A549 (cell line): Measurements from ENCODE around the gene PRKN. TPM values are rescaled to one million over a fixed set of nuclear protein-coding genes. Genes with fewer than 3 reads are reported as not detected.

ENCODE experiments used
- ATAC-seq, 2 experiments: fragments of 200-7000 bp in 1 of 2; fragments of >200 bp in 1 of 2; cut with Nextera tagmentation in 1 of 2; cut with Tn5 transposase in 1 of 2; 3 replicates each; pipeline versions ENCODE4 v1.8.0 to v1.9.1; 2018 to 2020; ENCODE audit warnings: mild to moderate bottlenecking in 1 of 2, moderate library complexity in 1 of 2
- CTCF ChIA-PET: fragments of 300-600 bp; sonication (Branson Sonifier 250); formaldehyde crosslinking; extraction: SDS; loops from one replicate; lab custom pipeline; 2021; ENCODE audit warnings: antibody characterized with exemption, inconsistent platforms; lab: Yijun Ruan, JAX
- POLR2A ChIA-PET: fragments of 350-600 bp; formaldehyde crosslinking; extraction: SDS; loops from one replicate; lab custom pipeline; 2021; ENCODE audit warnings: antibody characterized with exemption, inconsistent platforms; lab: Yijun Ruan, JAX
- DNase-seq, 2 experiments: peaks; one replicate each; pipeline versions ENCODE4 v3.0.0 to v3.0.0-alpha.2; 2011 to 2016; ENCODE audit warnings: low read depth in 1 of 2, low spot score in 1 of 2
- FAIRE-seq: peaks from 2 replicates; lab custom pipeline; 2011; peaks lifted over from hg19 to GRCh38; lab: Jason Lieb, UNC
- H3K27ac ChIP-seq, 2 experiments: fragments of >200 bp; sonication (Bioruptor Twin); formaldehyde crosslinking; 3 replicates each; pipeline ENCODE4 v1.5.1; 2016 to 2017
- H3K4me1 ChIP-seq: fragments of >200 bp; sonication (Bioruptor Twin); formaldehyde crosslinking; 3 replicates; pipeline ENCODE4 v1.6.1; 2016
- H3K4me2 ChIP-seq: fragments of >200 bp; sonication (Bioruptor Twin); formaldehyde crosslinking; 3 replicates; pipeline ENCODE4 v1.6.1; 2016
- H3K4me3 ChIP-seq: fragments of >200 bp; sonication (Bioruptor Twin); formaldehyde crosslinking; 3 replicates; pipeline ENCODE4 v1.5.1; 2016
- H3K9me3 ChIP-seq: fragments of >200 bp; sonication (Bioruptor Twin); formaldehyde crosslinking; 3 replicates; pipeline ENCODE4 v1.6.1; 2016
- BHLHE40 ChIP-seq: IDR thresholded peaks from 2 replicates; pipeline ENCODE4 v1.6.1; 2012; ENCODE audit warnings: low read depth, low read length, inconsistent platforms
- CEBPB ChIP-seq, 2 experiments: fragments of >200 bp in 1 of 2; sonication (Bioruptor Twin) in 1 of 2; formaldehyde crosslinking in 1 of 2; IDR thresholded peaks; 2 replicates each; pipeline ENCODE4 v1.6.1; 2012 to 2016
- CTCF ChIP-seq: fragments of >200 bp; sonication (Bioruptor Twin); formaldehyde crosslinking; IDR thresholded peaks from 3 replicates; pipeline ENCODE4 v1.5.1; 2016
- EHF ChIP-seq: fragments of 250-450 bp; sonication (Bioruptor Pico); IDR thresholded peaks from 2 replicates; pipeline ENCODE4 v1.5.0; 2020; ENCODE audit warnings: mild to moderate bottlenecking
- EP300 ChIP-seq, 2 experiments: fragments of >200 bp; sonication (Bioruptor Twin); formaldehyde crosslinking; IDR thresholded peaks; 2 replicates in 1 of 2; 3 replicates in 1 of 2; pipeline ENCODE4 v1.6.1; 2016 to 2017
- FOSB ChIP-seq: fragments of 250-450 bp; sonication (Bioruptor Pico); IDR thresholded peaks from 2 replicates; pipeline ENCODE4 v1.5.0; 2020; ENCODE audit warnings: mild to moderate bottlenecking, moderate library complexity
- HDAC2 ChIP-seq: fragments of 200-600 bp; sonication (generic); IDR thresholded peaks from 2 replicates; pipeline ENCODE4 v1.6.1; 2016
- HOXB5 ChIP-seq: fragments of 250-450 bp; sonication (Bioruptor Pico); IDR thresholded peaks from 2 replicates; pipeline ENCODE4 v1.5.0; 2020; ENCODE audit warnings: mild to moderate bottlenecking, moderate library complexity
- JUN ChIP-seq, 2 experiments: fragments of >200 bp; sonication (Bioruptor Twin); formaldehyde crosslinking; IDR thresholded peaks; 2 replicates in 1 of 2; 3 replicates in 1 of 2; pipeline ENCODE4 v1.6.1; 2016 to 2017
- JUNB ChIP-seq: fragments of >200 bp; sonication (Bioruptor Twin); formaldehyde crosslinking; IDR thresholded peaks from 2 replicates; pipeline ENCODE4 v1.6.1; 2016
- KDM1A ChIP-seq: fragments of 200-600 bp; sonication (generic); IDR thresholded peaks from 2 replicates; pipeline ENCODE4 v1.6.1; 2016; ENCODE audit warnings: low read depth, mild to moderate bottlenecking
- KDM5A ChIP-seq: fragments of 200-600 bp; sonication (generic); IDR thresholded peaks from 2 replicates; pipeline ENCODE4 v1.6.1; 2016; ENCODE audit warnings: antibody characterized with exemption, mild to moderate bottlenecking
- MAX ChIP-seq: IDR thresholded peaks from 2 replicates; pipeline ENCODE4 v1.6.1; 2012
- MYC ChIP-seq: IDR thresholded peaks from 2 replicates; pipeline ENCODE4 v1.6.1; 2012; ENCODE audit warnings: mild to moderate bottlenecking, inconsistent platforms, low read length, improper control_type of control experiment, borderline replicate concordance
- NPAS2 ChIP-seq: fragments of 250-450 bp; sonication (Bioruptor Pico); IDR thresholded peaks from 2 replicates; pipeline ENCODE4 v1.8.0; 2022; ENCODE audit warnings: mild to moderate bottlenecking, moderate library complexity, borderline replicate concordance
- RARB ChIP-seq: fragments of 250-450 bp; sonication (Bioruptor Pico); IDR thresholded peaks from 2 replicates; pipeline ENCODE4 v1.8.0; 2021; ENCODE audit warnings: mild to moderate bottlenecking, moderate library complexity
- REST ChIP-seq: fragments of 200-600 bp; sonication (generic); IDR thresholded peaks from 2 replicates; pipeline ENCODE4 v1.6.1; 2016; ENCODE audit warnings: antibody characterized with exemption, mild to moderate bottlenecking, moderate library complexity
- ZC3H11A ChIP-seq: fragments of 450-650 bp; IDR thresholded peaks from 2 replicates; pipeline ENCODE4 v1.6.1; 2014; ENCODE audit warnings: antibody characterized with exemption, mild to moderate bottlenecking
- ZFP36 ChIP-seq: fragments of 450-650 bp; IDR thresholded peaks from 2 replicates; pipeline ENCODE4 v1.6.1; 2014; ENCODE audit warnings: borderline replicate concordance; ENCODE audit not compliant: partially characterized antibody
- WGBS: methylation state at CpG from one replicate; pipeline ENCODE4 v1.1.6; 2017; ENCODE audit errors: missing lambda C conversion rate; 5-methylcytosine and 5-hydroxymethylcytosine counted together
- polyA plus RNA-seq, 4 experiments: library from polyadenylated mRNA; depleted of rRNA in 3 of 4; stranded (reverse); fragments of >200 nt; fragmentation: RNase III in 1 of 4; extraction: RNeasy Plus Mini Kit Qiagen cat#74134 plus additional on column Dnase treatment in 1 of 4; gene quantifications; 2 replicates in 3 of 4; 3 replicates in 1 of 4; pipeline ENCODE4 v1.2.3, GENCODE V29; 2011 to 2017
- TF ChIP-seq, protein P1 (sequence below): fragments of 150-350 bp; IDR thresholded peaks from 2 replicates; pipeline ENCODE4 v1.6.1; 2014; ENCODE audit warnings: low read depth, mild to moderate bottlenecking, low read length

The PRKN gene
- polyA plus RNA-seq, 2 of the 4 experiments (the other 2 are of a cell fraction) = 0.36 to 0.39 TPM

- POLR2A ChIA-PET = no interaction called here
- Histone ChIP-seq H3K27ac (no peak overlapping the region), H3K4me2 (no peak overlapping the region), H3K4me1 (no peaks in the 10 kb centered on the region), H3K9me3 (no peaks in the 10 kb centered on the region)
- 25% methylated on average over 1 of the region's 1 CpG for WGBS
- CTCF ChIA-PET = interaction anchor here (1.0 kb wide), 1 partner anchor 19 kb away, joined by 6 read pairs; no protein-coding TSS in a partner anchor
- ATAC-seq (no peak), FAIRE-seq (no peak), DNase-seq (no peak)
- TF ChIP-seq EHF (CRISPR knock-in tag) = no peak
- TF ChIP-seq, protein P1, sequence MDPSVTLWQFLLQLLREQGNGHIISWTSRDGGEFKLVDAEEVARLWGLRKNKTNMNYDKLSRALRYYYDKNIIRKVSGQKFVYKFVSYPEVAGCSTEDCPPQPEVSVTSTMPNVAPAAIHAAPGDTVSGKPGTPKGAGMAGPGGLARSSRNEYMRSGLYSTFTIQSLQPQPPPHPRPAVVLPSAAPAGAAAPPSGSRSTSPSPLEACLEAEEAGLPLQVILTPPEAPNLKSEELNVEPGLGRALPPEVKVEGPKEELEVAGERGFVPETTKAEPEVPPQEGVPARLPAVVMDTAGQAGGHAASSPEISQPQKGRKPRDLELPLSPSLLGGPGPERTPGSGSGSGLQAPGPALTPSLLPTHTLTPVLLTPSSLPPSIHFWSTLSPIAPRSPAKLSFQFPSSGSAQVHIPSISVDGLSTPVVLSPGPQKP = no peak
- TF ChIP-seq, all 56 proteins: peak for 0
- no peak overlapping the region for H3K4me3 ChIP-seq
These were observed 1089.9 kb downstream of the PRKN start for GRCh38 chr6:161637658-161638057.

GRCh38 chr6:161636882-161637430 is 1090.6 kb downstream of the PRKN start:
- no peak for ATAC-seq
- H3K4me3 ChIP-seq = no peak overlapping the region
- POLR2A ChIA-PET = no interaction called here
- WGBS = 61% methylated on average over 6 of the region's 6 CpGs
- TF ChIP-seq EHF (CRISPR knock-in tag) (no peak), EP300 (IDR thresholded peaks at IDR 0.05) (no peak), CTCF (no peak), KDM1A (no peak), RARB (CRISPR knock-in tag) (no peak), MAX (no peak), ZC3H11A (no peak), JUNB (no peak), NPAS2 (CRISPR knock-in tag) (no peak), MYC (no peak), REST (no peak), JUN (IDR thresholded peaks at IDR 0.05) (no peak), BHLHE40 (no peak), CEBPB (IDR thresholded peaks at IDR 0.05) (no peak), KDM5A (no peak), ZFP36 (no peak), HDAC2 (no peak), HOXB5 (CRISPR knock-in tag) (no peak), FOSB (CRISPR knock-in tag) (no peak)
- no peak overlapping the region for H3K27ac ChIP-seq
- no peak overlapping the region for H3K4me2 ChIP-seq
- H3K9me3 ChIP-seq = no peaks in the 10 kb centered on the region
- CTCF ChIA-PET = no interaction called here
- no peaks in the 10 kb centered on the region for H3K4me1 ChIP-seq
- FAIRE-seq = no peak
- no peak for DNase-seq
